ENCODE measurements around the gene MAPKBP1.

The MAPKBP1 gene

DNA sequence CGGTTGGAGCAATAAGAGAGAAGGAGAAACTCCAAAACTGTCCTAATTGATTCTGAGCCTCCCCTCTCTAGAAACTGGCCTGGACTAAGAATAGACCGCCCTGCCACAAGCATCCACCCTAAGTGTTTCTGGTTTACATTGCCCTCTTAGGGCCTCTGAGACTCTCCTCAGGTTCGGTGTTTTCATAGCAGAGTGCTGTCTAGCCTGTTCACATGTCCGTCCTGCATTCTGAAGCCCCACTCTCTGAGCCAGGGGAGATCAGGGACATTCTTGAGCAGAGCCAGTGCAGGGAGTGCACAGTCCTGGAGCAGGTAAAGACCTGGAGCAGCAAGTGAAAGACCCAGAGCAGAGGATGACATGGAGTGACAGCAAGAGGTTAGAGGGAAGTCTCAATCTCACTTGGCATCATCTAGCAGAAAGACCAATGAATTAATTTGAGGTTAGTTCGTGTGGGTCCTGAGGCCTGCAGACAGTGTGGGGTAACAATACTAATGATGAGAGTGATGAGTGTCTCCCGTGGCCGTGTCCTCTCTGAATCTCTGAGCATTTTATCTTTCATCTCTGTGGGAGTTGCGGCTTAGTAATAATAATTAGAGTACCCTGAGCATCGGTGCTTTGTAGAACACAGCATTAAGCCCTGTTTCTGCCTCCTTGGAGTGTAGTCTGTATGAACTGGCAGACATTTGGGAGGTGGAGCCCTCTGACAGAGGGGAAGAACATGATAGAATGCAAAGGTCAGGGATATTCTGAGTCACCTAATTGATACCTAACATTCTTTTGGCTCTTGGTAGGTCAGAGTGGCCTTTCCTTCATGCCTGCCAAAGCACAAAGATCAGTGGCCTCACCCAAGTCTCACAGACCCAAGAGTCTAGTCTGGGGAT is 24.6 kb downstream of the MAPKBP1 start:
- Histone ChIP-seq H3K4me2 (peak overlapping the region in 8 of 11 experiments; percentile 3 to 61 (median 32); a peak in 11 of 22 replicates), H4K20me1 (peaks cover 0 to 10% (median 0%) of the 10 kb centered on the region in 11 experiments; a peak in 4 of 22 replicates), H3K27me3 (no peaks in the 10 kb centered on the region), H3K9ac (0 out of 22 replicates have a peak overlapping the region, but pooled peaks of 1 of the 11 experiments have one; percentile 32), H3K4me1 (peaks cover 31 to 58% (median 55%) of the 10 kb centered on the region in 10 experiments), H3K27ac (no peak overlapping the region; a peak in 1 of 22 replicates), H3K4me3 (no peak overlapping the region), H3K36me3 (peaks cover 21 to 38% (median 28%) of the 10 kb centered on the region in 11 experiments), H3K9me3 (replicated peaks in 1 of 11) (peaks cover 0 to 20% (median 18%) of the 10 kb centered on the region in 11 experiments; a peak in 17 of 22 replicates)
- no peak for TF ChIP-seq Cebpa-rat (IDR thresholded peaks at IDR 0.05)

DNA sequence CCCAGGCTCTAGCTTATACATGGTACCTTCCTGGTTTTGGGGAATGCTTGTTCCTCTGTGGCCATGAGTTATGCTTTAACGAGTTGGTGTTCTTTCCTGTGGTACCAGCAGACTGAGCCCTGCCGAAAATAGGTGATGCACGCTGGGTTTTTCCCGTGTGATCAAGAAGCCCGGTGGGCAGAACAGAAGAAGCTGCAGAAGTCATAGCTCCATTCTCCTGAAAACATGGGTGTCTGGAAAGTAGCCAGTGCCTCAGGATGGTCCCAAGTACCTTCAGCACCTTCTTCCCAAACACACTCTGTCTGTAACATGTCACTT is 25.2 kb downstream of the MAPKBP1 start:
- TF ChIP-seq Cebpa-rat (IDR thresholded peaks at IDR 0.05): no peak
- peak overlapping the region in 6 of 11 experiments; percentile 0 to 61 (median 34); a peak in 7 of 22 replicates for H3K4me2 ChIP-seq
- H3K27me3 ChIP-seq: no peaks in the 10 kb centered on the region
- peaks cover 32 to 57% (median 53%) of the 10 kb centered on the region in 10 experiments for H3K4me1 ChIP-seq
- H3K4me3 ChIP-seq: no peak overlapping the region
- H4K20me1 ChIP-seq: peaks cover 0 to 10% (median 0%) of the 10 kb centered on the region in 11 experiments; a peak in 4 of 22 replicates
- H3K27ac ChIP-seq: no peak overlapping the region
- no peak overlapping the region for H3K9ac ChIP-seq
- H3K9me3 ChIP-seq (replicated peaks in 1 of 11): peaks cover 0 to 20% (median 18%) of the 10 kb centered on the region in 11 experiments; a peak in 17 of 22 replicates
- H3K36me3 ChIP-seq: peaks cover 21 to 38% (median 28%) of the 10 kb centered on the region in 11 experiments

DNA sequence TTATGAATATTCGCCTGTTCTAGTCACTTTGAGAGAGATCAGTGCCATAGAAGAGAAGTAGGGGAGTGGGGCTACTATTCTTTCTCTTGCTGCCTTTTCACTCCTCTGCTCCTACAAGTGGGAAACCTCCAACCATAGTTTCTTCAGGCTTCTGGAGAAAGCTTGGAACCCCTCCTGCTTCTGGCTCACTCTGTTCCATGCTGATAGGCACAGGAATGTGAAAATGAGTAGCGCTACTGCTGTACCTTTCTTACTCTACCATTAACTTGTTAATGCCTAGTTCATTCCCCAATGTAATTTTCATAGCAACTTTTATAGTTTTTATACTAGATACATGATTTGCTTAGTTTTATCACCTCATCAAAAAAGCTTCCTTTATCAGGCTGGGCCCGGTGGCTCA is 26.9 kb downstream of the MAPKBP1 start:
- Histone ChIP-seq H3K4me2 (no peak overlapping the region), H3K36me3 (peaks cover 21 to 38% (median 28%) of the 10 kb centered on the region in 11 experiments)

DNA sequence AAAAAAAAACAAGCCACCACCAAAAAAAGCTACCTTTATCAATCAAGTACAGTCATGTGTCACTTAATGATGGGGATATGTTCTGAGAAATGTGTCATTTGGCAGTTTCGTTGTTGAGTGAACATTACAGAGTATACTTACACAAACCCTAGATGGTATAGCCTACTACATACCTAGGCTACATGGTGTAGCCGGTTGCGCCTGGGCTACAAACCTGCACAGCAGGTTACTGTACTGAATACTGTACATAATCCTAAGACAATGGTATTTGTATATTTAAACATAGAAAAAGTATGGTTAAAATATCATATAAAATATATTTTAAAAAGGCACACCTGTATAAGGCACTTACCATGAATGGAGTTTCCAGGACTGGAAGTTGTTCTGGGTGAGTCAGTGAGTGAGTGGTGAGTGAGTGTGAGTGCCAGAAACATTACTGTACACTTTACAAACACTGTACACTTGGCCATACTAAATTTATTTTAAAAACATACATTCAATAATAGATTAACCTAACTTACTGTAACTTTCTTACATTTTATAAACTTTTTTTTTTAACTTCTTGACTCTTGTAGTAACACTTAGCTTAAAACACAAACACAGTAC is 27.7 kb downstream of the MAPKBP1 start:
- no peak overlapping the region for H3K4me2 ChIP-seq
- no peak overlapping the region for H3K27ac ChIP-seq
- H3K9me3 ChIP-seq (replicated peaks in 1 of 11): peaks cover 0 to 20% (median 18%) of the 10 kb centered on the region in 11 experiments; a peak in 17 of 22 replicates
- H3K36me3 ChIP-seq: peaks cover 21 to 38% (median 28%) of the 10 kb centered on the region in 11 experiments
- no peaks in the 10 kb centered on the region for H3K27me3 ChIP-seq
- peaks cover 15 to 56% (median 51%) of the 10 kb centered on the region in 10 experiments for H3K4me1 ChIP-seq
- no peak for TF ChIP-seq Cebpa-rat (IDR thresholded peaks at IDR 0.05)
- peaks cover 0 to 15% (median 0%) of the 10 kb centered on the region in 11 experiments; a peak in 4 of 22 replicates for H4K20me1 ChIP-seq
- H3K9ac ChIP-seq: no peak overlapping the region
- no peak overlapping the region for H3K4me3 ChIP-seq

More for the DNA sequence above, 26.9 kb downstream of the MAPKBP1 start:
- Histone ChIP-seq H3K9me3 (replicated peaks in 1 of 11) (peaks cover 0 to 20% (median 18%) of the 10 kb centered on the region in 11 experiments; a peak in 17 of 22 replicates), H3K9ac (no peak overlapping the region), H3K27me3 (no peaks in the 10 kb centered on the region), H3K4me1 (peaks cover 23 to 57% (median 52%) of the 10 kb centered on the region in 10 experiments), H3K27ac (no peak overlapping the region), H3K4me3 (no peak overlapping the region), H4K20me1 (peaks cover 0 to 15% (median 0%) of the 10 kb centered on the region in 11 experiments; a peak in 4 of 22 replicates)
- TF ChIP-seq Cebpa-rat (IDR thresholded peaks at IDR 0.05): no peak

DNA sequence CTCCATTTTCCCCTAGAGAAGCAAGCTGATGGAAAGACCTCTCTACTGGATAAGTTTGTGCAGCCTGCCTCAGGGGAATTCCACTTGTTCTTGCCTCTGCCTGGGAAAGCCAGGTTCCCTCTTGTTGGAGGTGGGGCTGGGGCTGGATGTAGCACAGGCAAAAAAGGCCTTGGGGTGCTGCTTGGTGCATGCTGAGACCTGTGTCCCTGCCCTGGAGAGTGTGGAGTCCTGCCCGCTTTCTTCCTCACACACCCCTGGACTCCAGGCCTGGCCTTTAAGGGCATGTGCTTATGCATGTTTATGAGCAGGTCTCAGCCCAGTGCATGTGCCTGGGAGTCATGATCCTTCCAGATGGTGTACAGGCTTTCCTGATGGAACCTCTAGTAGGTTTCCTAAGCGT is 30.1 kb downstream of the MAPKBP1 start:
- TF ChIP-seq Cebpa-rat (IDR thresholded peaks at IDR 0.05): no peak
- Histone ChIP-seq H3K4me3 (no peak overlapping the region), H4K20me1 (peaks cover 0 to 9% (median 0%) of the 10 kb centered on the region in 11 experiments; a peak in 2 of 22 replicates), H3K27me3 (no peaks in the 10 kb centered on the region), H3K4me1 (peaks cover 13 to 43% (median 36%) of the 10 kb centered on the region in 10 experiments), H3K9ac (peak overlapping the region in 2 of 11 experiments; percentile 4 to 29; a peak in 2 of 22 replicates), H3K27ac (peak overlapping the region in 2 of 11 experiments; percentile 3 to 4; a peak in 2 of 22 replicates), H3K9me3 (replicated peaks in 1 of 11) (peaks cover 0 to 20% (median 18%) of the 10 kb centered on the region in 11 experiments; a peak in 17 of 22 replicates), H3K4me2 (peak overlapping the region in 9 of 11 experiments; percentile 37 to 68 (median 53); a peak in 17 of 22 replicates), H3K36me3 (peaks cover 24 to 37% (median 28%) of the 10 kb centered on the region in 11 experiments)

DNA sequence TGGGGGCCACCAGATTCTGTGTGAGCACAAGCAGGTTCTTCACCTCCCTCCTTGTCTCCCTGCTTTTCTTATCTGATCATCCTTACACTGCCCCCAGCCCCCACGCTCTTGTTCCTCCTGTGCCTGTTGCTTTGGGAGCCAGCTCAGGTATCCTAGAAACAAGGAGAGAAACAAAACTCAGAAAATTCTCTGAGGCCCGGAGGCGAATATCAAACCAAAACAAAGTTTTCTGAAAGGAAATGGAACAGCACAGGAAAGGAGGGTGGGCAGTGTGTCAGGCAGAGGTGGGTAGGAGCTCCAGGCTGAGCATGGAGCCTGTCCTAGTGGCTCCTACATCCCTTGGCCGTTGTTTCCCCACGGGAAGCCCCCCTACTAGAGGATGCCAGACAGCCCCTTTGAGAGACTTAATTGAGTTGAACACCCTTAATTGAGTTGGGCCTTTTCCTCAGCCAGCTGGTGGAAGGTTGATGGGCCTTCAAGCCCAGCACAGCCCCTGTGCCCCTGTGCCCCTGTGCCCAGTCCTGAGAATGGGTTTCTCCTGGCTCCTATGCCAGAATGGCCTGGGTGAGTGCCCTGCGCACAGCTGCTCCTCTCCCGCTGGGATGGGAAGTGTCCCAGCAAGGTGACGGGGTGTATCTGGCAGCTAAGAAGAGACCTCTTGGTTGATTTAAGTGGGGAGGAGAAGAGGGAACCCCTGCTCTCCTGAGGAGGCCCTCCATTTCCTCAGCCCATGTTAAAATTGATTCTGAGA is 30.8 kb downstream of the MAPKBP1 start:
- Histone ChIP-seq H3K4me1 (peaks cover 20 to 47% (median 40%) of the 10 kb centered on the region in 10 experiments), H3K27ac (peak overlapping the region in 6 of 11 experiments; percentile 3 to 30 (median 10); a peak in 7 of 22 replicates), H3K9me3 (replicated peaks in 1 of 11) (peaks cover 0 to 20% (median 18%) of the 10 kb centered on the region in 11 experiments; a peak in 17 of 22 replicates)

DNA sequence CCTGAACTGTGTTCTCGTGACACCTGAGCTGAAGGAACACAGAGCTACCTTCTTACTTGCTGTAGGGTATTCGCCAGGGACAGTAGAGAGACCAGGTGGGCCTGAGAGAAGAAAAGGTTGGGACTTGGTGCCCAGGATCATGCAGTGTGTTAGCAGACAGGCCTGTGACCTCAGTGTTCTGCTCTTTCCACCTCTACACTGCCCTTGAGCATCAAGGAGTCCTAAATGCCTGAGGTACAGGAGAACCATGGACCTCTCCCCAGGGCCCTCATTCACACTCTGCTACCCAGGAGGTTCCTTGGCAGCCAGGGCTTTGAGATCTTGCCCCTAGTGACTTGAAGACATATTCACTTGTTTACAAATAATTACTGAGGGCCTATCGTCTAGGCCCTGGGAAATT is 31.4 kb downstream of the MAPKBP1 start:
- peak overlapping the region in 1 of 11 experiments; percentile 4; a peak in 1 of 22 replicates for H3K27ac ChIP-seq
- peak overlapping the region in 8 of 11 experiments; percentile 40 to 68 (median 54); a peak in 16 of 22 replicates for H3K4me2 ChIP-seq
- H3K36me3 ChIP-seq: peaks cover 14 to 23% (median 18%) of the 10 kb centered on the region in 11 experiments
- peak overlapping the region in 2 of 11 experiments; percentile 13 to 29; a peak in 2 of 22 replicates for H3K9ac ChIP-seq
- peaks cover 0 to 6% (median 0%) of the 10 kb centered on the region in 11 experiments; a peak in 2 of 22 replicates for H4K20me1 ChIP-seq
- H3K27me3 ChIP-seq: no peaks in the 10 kb centered on the region
- peaks cover 26 to 53% (median 46%) of the 10 kb centered on the region in 10 experiments for H3K4me1 ChIP-seq
- H3K9me3 ChIP-seq (replicated peaks in 1 of 11): peaks cover 0 to 17% (median 14%) of the 10 kb centered on the region in 11 experiments; a peak in 17 of 22 replicates
- no peak for TF ChIP-seq Cebpa-rat (IDR thresholded peaks at IDR 0.05)
- H3K4me3 ChIP-seq: no peak overlapping the region

More for the DNA sequence above, 30.8 kb downstream of the MAPKBP1 start:
- TF ChIP-seq Cebpa-rat (IDR thresholded peaks at IDR 0.05): no peak
- Histone ChIP-seq H3K36me3 (peaks cover 21 to 29% (median 25%) of the 10 kb centered on the region in 11 experiments), H3K4me2 (peak overlapping the region in 10 of 11 experiments; percentile 19 to 68 (median 52); a peak in 19 of 22 replicates), H3K9ac (peak overlapping the region in 4 of 11 experiments; percentile 4 to 29 (median 14); a peak in 3 of 22 replicates), H3K27me3 (no peaks in the 10 kb centered on the region), H4K20me1 (0 out of 22 replicates have a peak, but pooled peaks cover 0 to 6% (median 0%) of the 10 kb centered on the region in 11 experiments), H3K4me3 (no peak overlapping the region)

Data from BLaER1 treated with 17β-estradiol and CSF1 and Interleukin-3, amounts not matched to agents 10 nM and 100 nM (cell line).